GM12873 (cell line): ENCODE data around the gene TMEM140.

Experiments used
- TF ChIP-seq, protein P1 (sequence below): IDR thresholded peaks from 2 replicates; pipeline ENCODE4 v1.5.1; 2012; ENCODE audit warnings: low read depth, mild to moderate bottlenecking, moderate library complexity, low read length, control low read depth; ENCODE audit not compliant: insufficient read depth; ENCODE audit errors: missing control alignments

TMEM140 gene

GRCh38 chr7:135195156-135195555 is 47.3 kb downstream of the TMEM140 start:
- TF ChIP-seq, protein P1, sequence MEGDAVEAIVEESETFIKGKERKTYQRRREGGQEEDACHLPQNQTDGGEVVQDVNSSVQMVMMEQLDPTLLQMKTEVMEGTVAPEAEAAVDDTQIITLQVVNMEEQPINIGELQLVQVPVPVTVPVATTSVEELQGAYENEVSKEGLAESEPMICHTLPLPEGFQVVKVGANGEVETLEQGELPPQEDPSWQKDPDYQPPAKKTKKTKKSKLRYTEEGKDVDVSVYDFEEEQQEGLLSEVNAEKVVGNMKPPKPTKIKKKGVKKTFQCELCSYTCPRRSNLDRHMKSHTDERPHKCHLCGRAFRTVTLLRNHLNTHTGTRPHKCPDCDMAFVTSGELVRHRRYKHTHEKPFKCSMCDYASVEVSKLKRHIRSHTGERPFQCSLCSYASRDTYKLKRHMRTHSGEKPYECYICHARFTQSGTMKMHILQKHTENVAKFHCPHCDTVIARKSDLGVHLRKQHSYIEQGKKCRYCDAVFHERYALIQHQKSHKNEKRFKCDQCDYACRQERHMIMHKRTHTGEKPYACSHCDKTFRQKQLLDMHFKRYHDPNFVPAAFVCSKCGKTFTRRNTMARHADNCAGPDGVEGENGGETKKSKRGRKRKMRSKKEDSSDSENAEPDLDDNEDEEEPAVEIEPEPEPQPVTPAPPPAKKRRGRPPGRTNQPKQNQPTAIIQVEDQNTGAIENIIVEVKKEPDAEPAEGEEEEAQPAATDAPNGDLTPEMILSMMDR: no peak

DNA sequence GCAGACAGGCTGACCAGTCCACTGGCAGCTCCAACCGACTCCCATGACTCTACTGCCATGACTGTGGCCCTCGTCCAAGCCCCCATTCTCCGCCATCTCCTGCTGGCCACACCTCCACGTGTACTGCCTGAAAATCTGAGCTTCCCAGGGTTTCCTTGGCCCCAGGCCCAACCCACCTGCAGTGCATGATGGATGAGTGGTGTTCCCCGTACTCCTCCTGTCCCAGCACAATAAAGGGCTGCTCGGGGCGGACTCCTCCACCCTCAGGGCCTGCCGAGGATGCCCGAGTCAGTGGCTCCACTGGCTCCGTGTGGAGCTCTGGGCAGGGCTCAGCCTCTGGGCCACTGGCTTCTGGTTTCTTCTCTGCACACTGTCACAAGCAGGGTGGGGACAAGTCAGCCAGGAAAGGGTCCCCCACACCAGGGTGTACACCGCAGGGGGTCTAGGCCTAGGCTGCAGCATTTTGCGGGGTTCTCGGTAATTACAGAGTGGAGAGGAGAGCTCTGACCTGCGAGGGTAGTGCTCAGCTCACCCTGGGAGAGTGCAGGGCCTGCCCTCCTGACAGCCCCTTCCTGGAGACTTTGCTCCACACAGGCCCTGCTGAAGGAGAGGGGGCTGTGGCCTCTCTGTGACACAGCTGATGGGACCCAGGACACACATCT is 48.2 kb downstream of the TMEM140 start:
- TF ChIP-seq, protein P1: no peak

DNA sequence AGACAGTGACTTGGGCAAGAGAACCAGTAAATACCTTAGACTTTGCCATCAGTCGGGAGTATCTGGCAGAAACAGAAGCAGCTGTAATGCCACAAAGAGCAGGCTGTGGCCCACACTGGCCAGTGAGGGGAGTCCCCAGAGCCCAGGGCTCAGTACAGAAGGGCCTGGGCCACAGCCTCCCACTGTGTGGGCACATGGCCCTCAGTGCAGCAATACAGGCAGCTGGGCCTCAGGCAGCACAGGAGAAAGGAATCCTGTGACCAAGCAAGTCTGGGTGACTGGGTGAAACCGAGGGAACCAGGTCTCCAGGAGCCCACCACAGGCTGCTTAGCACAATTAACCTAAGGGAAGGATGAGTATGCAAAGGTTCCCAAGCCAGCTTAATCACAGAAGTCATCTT is 49.5 kb downstream of the TMEM140 start:
- TF ChIP-seq, protein P1: no peak

DNA sequence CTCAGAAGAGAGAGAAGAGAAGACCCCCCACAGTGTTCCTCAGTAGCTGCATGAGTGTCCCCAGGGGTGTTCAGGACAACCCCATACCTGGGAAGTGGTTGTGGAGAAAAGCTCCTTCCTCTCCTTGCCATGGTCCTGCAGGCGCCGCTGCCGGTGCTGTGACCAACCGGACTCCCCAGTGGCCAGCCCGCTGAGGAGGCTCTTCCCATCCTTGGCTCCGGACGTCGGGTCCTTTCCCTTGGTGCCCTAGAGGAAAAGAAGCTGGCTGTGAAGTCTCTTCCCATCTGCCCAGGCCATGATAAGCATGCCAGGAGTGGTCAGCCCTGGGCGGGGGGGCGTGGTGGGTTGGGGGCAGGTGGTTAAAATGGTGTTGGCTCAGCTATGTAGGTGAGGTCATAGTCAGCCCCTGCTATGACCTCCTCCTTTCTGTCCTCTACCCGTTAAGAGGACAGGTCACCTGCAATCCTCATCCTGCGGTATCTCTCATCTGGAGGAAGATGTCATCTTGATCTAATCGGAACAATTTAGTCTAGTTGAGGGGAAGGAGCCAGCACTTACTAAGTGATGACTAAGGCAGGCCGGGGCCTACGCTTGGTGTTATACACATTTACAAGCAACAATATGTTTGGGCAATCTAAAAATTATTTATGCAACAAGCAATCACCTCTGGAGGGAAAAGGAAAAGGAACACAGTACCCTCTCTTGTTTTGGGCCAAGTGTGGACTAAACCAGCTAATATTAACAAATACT is 50.2 kb downstream of the TMEM140 start:
- TF ChIP-seq, protein P1: no peak

GRCh38 chr7:135199439-135199838 is 51.6 kb downstream of the TMEM140 start:
- TF ChIP-seq, protein P1: no peak

DNA sequence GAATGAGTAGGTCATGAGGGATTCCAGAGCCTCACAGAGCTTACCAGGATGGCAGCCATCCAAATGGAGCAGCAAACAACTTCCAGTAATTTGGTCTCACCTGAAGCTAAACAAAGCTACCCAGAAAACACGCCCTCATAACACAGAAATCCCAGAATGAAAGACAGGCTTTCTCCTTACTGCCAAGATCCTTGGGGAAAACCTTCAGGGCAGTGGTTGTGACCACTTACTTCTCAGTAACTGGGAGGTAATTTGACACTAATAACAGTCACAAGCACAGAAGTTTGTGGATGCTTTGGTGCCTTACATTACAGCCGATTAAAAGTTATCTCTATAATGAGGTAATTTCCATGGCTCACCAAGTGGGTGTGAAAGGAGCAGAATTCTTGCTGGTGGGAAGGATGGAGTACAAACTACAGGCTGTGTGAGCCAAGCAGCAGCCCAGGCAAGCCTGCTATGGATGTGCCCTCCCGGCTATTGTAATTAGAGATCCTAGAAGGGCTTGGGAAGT is 53.0 kb downstream of the TMEM140 start:
- TF ChIP-seq, protein P1: no peak

DNA sequence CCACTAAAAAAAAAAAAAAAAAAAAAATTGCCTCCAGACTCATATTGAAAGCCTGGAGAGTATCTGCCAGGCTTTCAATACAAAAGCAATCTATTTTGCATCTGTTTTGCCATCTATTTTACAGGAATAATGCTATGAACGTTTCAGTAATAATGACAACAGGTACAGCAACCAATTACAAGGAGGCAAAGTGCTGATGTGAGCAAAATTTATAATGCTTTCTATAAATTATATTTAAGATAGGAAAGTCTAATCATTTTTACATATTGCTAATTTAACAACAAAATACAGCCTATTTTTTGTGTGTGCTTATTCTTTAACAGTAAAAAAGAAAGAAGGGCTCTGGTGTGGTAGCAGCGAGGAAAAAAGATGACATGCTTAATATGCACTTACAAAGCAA is 53.5 kb downstream of the TMEM140 start:
- TF ChIP-seq, protein P1: no peak
